OCI-LY3 (cell line): ENCODE results near the gene OPCML.

Source experiments
- CTCF ChIP-seq: fragments of 200-600, 300-600 bp; sonication (generic); IDR thresholded peaks from 2 replicates; pipeline ENCODE4 v1.5.1; 2014; ENCODE audit warnings: antibody characterized with exemption, low read length, low read depth
- EZH2phosphoT487 ChIP-seq: fragments of 200-600 bp; shearing (Covaris generic); IDR thresholded peaks from 2 replicates; pipeline ENCODE4 v1.6.1; 2018; ENCODE audit warnings: antibody characterized with exemption, mixed run types, low read depth

DNA sequence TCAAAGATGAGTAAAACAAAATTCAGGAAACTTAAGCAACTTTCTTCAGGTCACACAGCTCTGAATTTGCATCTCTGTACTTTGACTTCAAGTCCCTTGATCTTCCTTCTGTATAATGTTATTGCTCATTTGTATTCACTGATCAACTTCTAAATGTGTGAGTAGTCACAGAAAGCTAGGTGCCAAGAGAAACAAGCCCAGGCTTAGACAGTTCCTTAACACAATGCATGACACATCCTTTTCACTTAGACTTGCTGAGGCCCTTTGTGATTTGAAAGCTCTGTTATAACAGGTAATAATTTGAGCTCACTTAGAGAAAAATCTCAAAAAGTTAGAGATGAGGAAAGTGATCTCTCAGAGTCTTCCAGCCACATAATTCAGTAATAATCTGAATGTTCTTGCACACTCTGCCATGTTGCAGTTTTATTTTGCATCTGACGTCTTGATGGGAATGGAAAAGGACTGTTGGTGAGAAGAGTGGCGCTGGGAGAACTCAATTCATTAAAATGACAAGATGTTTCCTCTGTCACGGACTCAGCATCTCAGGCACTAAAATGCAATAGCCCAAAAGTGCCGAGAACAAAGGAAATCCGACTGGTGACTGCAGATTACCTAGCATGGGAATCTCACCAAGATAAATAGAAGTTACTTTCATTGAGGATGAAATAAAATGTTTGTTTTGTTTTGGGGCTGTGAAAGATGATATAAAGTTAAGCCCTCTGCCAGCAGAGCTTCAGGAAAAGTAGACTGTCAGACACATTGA, 665.3 kb downstream of the OPCML start:
- TF ChIP-seq CTCF (no peak), EZH2phosphoT487 (no peak)
